HEK293T (cell line): Measurements from ENCODE around the gene RAD50.
"Not testable (repeated sequence)": the region's sequence is repeated elsewhere in the genome, so short reads cannot be mapped to it uniquely, and the experiment has no call there.

Experiments used
- CTCF ChIA-PET: fragments of 350-600 bp; formaldehyde crosslinking; extraction: SDS; loops from one replicate; lab custom pipeline; 2021; ENCODE audit warnings: antibody characterized with exemption, inconsistent platforms; lab: Yijun Ruan, JAX
- POLR2A ChIA-PET: fragments of 350-600 bp; formaldehyde crosslinking; extraction: SDS; loops from one replicate; lab custom pipeline; 2020; ENCODE audit warnings: antibody characterized with exemption, inconsistent platforms; lab: Yijun Ruan, JAX
- DNase-seq: peaks from one replicate; pipeline ENCODE4 v3.0.0; 2012; ENCODE audit warnings: mixed read lengths; ENCODE audit errors: extremely low spot score
- ARNT ChIP-seq: fragments of 450-650 bp; IDR thresholded peaks from 2 replicates; pipeline ENCODE4 v1.6.1; 2017; ENCODE audit warnings: mild to moderate bottlenecking
- BHLHE40 ChIP-seq: fragments of 450-650 bp; IDR thresholded peaks from 2 replicates; pipeline ENCODE4 v1.6.1; 2016; ENCODE audit warnings: mild to moderate bottlenecking, moderate library complexity, borderline replicate concordance
- CTBP1 ChIP-seq: fragments of 450-650 bp; IDR thresholded peaks from 2 replicates; pipeline ENCODE4 v1.6.1; 2016; ENCODE audit warnings: borderline replicate concordance
- ELF4 ChIP-seq: fragments of 450-650 bp; IDR thresholded peaks from 2 replicates; pipeline ENCODE4 v1.6.1; 2017; ENCODE audit warnings: antibody characterized with exemption
- FOXA1 ChIP-seq: fragments of 450-650 bp; IDR thresholded peaks from 2 replicates; pipeline ENCODE4 v1.6.1; 2016; ENCODE audit warnings: mild to moderate bottlenecking
- FOXK2 ChIP-seq: fragments of 450-650 bp; IDR thresholded peaks from 2 replicates; pipeline ENCODE4 v1.6.1; 2016; ENCODE audit warnings: mild to moderate bottlenecking
- FOXM1 ChIP-seq: fragments of 450-650 bp; IDR thresholded peaks from 2 replicates; pipeline ENCODE4 v1.6.1; 2017; ENCODE audit warnings: mild to moderate bottlenecking, borderline replicate concordance
- HDGF ChIP-seq: fragments of 450-650 bp; IDR thresholded peaks from 2 replicates; pipeline ENCODE4 v1.6.1; 2017; ENCODE audit warnings: antibody characterized with exemption, borderline replicate concordance
- L3MBTL2 ChIP-seq: fragments of 450-650 bp; conservative IDR thresholded peaks from 2 replicates; pipeline ENCODE4 v1.6.1; 2016; ENCODE audit warnings: mild to moderate bottlenecking
- LEF1 ChIP-seq: fragments of 450-650 bp; IDR thresholded peaks from 2 replicates; pipeline ENCODE4 v1.6.1; 2017; ENCODE audit warnings: mild to moderate bottlenecking, borderline replicate concordance
- NFRKB ChIP-seq: fragments of 450-650 bp; IDR thresholded peaks from 2 replicates; pipeline ENCODE4 v1.6.1; 2016; ENCODE audit warnings: mild to moderate bottlenecking, moderate library complexity
- PKNOX1 ChIP-seq: fragments of 450-650 bp; IDR thresholded peaks from 2 replicates; pipeline ENCODE4 v1.6.1; 2016
- SP1 ChIP-seq: fragments of 450-650 bp; IDR thresholded peaks from 2 replicates; pipeline ENCODE4 v1.6.1; 2017
- SUZ12 ChIP-seq: fragments of 450-650 bp; IDR thresholded peaks from 2 replicates; pipeline ENCODE4 v1.6.1; 2016; ENCODE audit warnings: mild to moderate bottlenecking
- TARDBP ChIP-seq: fragments of 450-650 bp; IDR thresholded peaks from 2 replicates; pipeline ENCODE4 v1.6.1; 2016
- ZNF384 ChIP-seq: fragments of 450-650 bp; IDR thresholded peaks from 2 replicates; pipeline ENCODE4 v1.6.1; 2016

The RAD50 gene

GRCh38 chr5:132540764-132541163 is 16.0 kb upstream of the RAD50 start:
- POLR2A ChIA-PET: no interaction called here

GRCh38 chr5:132543472-132544201 is 13.1 kb upstream of the RAD50 start, which contains the start of gene IL5:
IL5 (minus strand) TSS chr5:132543522; CDS start chr5:132543478, 44 bp downstream.
- ChIA-PET POLR2A (interaction anchor here (1.5 kb wide), 1 partner anchor 13 kb away, joined by 4 read pairs; the partner anchor contains the start of gene RAD50), CTCF (no interaction called here)
- no peak for TF ChIP-seq LEF1
- TF ChIP-seq NFRKB: no peak
- no peak for TF ChIP-seq L3MBTL2
- no peak for TF ChIP-seq ARNT
- no peak for TF ChIP-seq BHLHE40
- TF ChIP-seq ZNF384: no peak
- TF ChIP-seq FOXK2: no peak
- no peak for TF ChIP-seq SUZ12
- no peak for TF ChIP-seq HDGF
- TF ChIP-seq FOXM1: no peak
- TF ChIP-seq CTBP1: no peak
- no peak for TF ChIP-seq TARDBP
- no peak for TF ChIP-seq PKNOX1
- TF ChIP-seq ELF4: no peak
- TF ChIP-seq SP1: no peak
- no peak for TF ChIP-seq FOXA1
- DNase-seq: no peak

More at GRCh38 chr5:132540764-132541163, 16.0 kb upstream of the RAD50 start:
- TF ChIP-seq LEF1: no peak
- no peak for TF ChIP-seq NFRKB
- TF ChIP-seq PKNOX1: no peak
- no peak for TF ChIP-seq ZNF384
- CTCF ChIA-PET: no interaction called here
- DNase-seq: no peak

- ChIA-PET CTCF (no interaction called here), POLR2A (no interaction called here)
- DNase-seq: no peak
- TF ChIP-seq LEF1 (no peak), FOXA1 (no peak)
These were observed 10.7 kb upstream of the RAD50 start for GRCh38 chr5:132546108-132546507.

GRCh38 chr5:132547269-132547668 is 9.5 kb upstream of the RAD50 start:
- ChIA-PET CTCF (no interaction called here), POLR2A (no interaction called here)
- TF ChIP-seq CTBP1 (no peak), ELF4 (no peak)
- no peak for DNase-seq

GRCh38 chr5:132548834-132549233 is 7.9 kb upstream of the RAD50 start:
- POLR2A ChIA-PET, CTCF ChIA-PET, DNase-seq: not testable (repeated sequence)

- TF ChIP-seq ARNT (no peak), FOXM1 (no peak), SUZ12 (no peak), ZNF384 (no peak), PKNOX1 (no peak), L3MBTL2 (no peak), NFRKB (no peak), ELF4 (no peak), FOXA1 (no peak), HDGF (no peak), LEF1 (no peak), SP1 (no peak), CTBP1 (no peak)
- CTCF ChIA-PET: no interaction called here
- no peak for DNase-seq
- POLR2A ChIA-PET: no interaction called here
These were observed 7.2 kb upstream of the RAD50 start for GRCh38 chr5:132549576-132549975.

GRCh38 chr5:132556153-132556762 is 519 bp upstream of the RAD50 start:
- TF ChIP-seq ELF4 (no peak), FOXM1 (no peak), FOXA1 (no peak), LEF1 (no peak), ARNT (no peak), PKNOX1 (no peak), SUZ12 (no peak), ZNF384 (no peak), BHLHE40 (no peak), L3MBTL2 (no peak), SP1 (no peak), CTBP1 (no peak), HDGF (no peak), NFRKB (no peak), FOXK2 (no peak), TARDBP (no peak)
- CTCF ChIA-PET: interaction anchor here (0.5 to 0.7 kb wide), 3 partner anchors 25 to 1772 kb away, joined by 3 read pairs; partner anchors contain the start of gene UQCRQ
- DNase-seq: no peak
- POLR2A ChIA-PET: interaction anchor here (0.8 to 1.7 kb wide), 17 partner anchors 11 to 812 kb away, joined by 3 to 6 read pairs (median 5); partner anchors contain the start of genes KIF3A and UQCRQ
